DOHH2 (cell line): ENCODE data around the gene ULBP2.

Experiments used
- H3F3A ChIP-seq: fragments of 200-600 bp; sonication (generic), shearing (Covaris generic); 2 replicates; pipeline ENCODE4 v1.6.0; 2016; ENCODE audit warnings: antibody characterized with exemption, mild to moderate bottlenecking; ENCODE audit not compliant: control insufficient read depth, insufficient read depth
- H3K27ac ChIP-seq: fragments of 200-600 bp; sonication (generic); 2 replicates; pipeline ENCODE4 v1.5.1; 2014; ENCODE audit warnings: low read depth, mild to moderate bottlenecking, low read length, moderate library complexity
- H3K27me3 ChIP-seq: fragments of 200-600 bp; sonication (generic); 2 replicates; pipeline ENCODE4 v1.6.1; 2014; ENCODE audit warnings: mild to moderate bottlenecking, low read length, mixed read lengths; ENCODE audit not compliant: control insufficient read depth
- H3K36me3 ChIP-seq: fragments of 200-600 bp; sonication (generic); 2 replicates; pipeline ENCODE4 v1.6.1; 2014; ENCODE audit warnings: mild to moderate bottlenecking, low read length, moderate library complexity, mixed read lengths; ENCODE audit not compliant: control insufficient read depth
- H3K4me1 ChIP-seq: fragments of 200-600 bp; sonication (generic); 2 replicates; pipeline ENCODE4 v1.6.1; 2014; ENCODE audit warnings: mild to moderate bottlenecking, low read length, mixed read lengths; ENCODE audit not compliant: control insufficient read depth
- H3K4me2 ChIP-seq: fragments of 200-600 bp; sonication (generic); 2 replicates; pipeline ENCODE4 v1.6.0; 2014; ENCODE audit warnings: mild to moderate bottlenecking, low read length, moderate library complexity
- H3K4me3 ChIP-seq: fragments of 200-600 bp; sonication (generic); 2 replicates; pipeline ENCODE4 v1.5.1; 2014; ENCODE audit warnings: mild to moderate bottlenecking, low read length, mixed read lengths
- H3K79me2 ChIP-seq: fragments of 200-600 bp; sonication (generic); 2 replicates; pipeline ENCODE4 v1.6.1; 2014; ENCODE audit warnings: mild to moderate bottlenecking, low read length, mixed read lengths; ENCODE audit not compliant: control insufficient read depth
- H3K9me2 ChIP-seq: fragments of 200-600 bp; sonication (generic); replicated peaks from 2 replicates; pipeline ENCODE4 v1.6.1; 2014; ENCODE audit warnings: mild to moderate bottlenecking, low read length, mixed read lengths; ENCODE audit not compliant: control insufficient read depth
- H3K9me3 ChIP-seq: fragments of 200-600 bp; sonication (generic); 2 replicates; pipeline ENCODE4 v1.6.1; 2014; ENCODE audit warnings: antibody characterized with exemption, low read length, mixed read lengths; ENCODE audit not compliant: control insufficient read depth, insufficient read depth
- H4K20me1 ChIP-seq: fragments of 200-600 bp; sonication (generic); 2 replicates; pipeline ENCODE4 v1.6.0; 2014; ENCODE audit warnings: low read depth, mild to moderate bottlenecking, antibody characterized with exemption, low read length, moderate library complexity; ENCODE audit not compliant: control insufficient read depth, insufficient read depth
- EZH2phosphoT487 ChIP-seq: fragments of 200-600 bp; sonication (generic); IDR thresholded peaks from 2 replicates; pipeline ENCODE4 v1.6.1; 2017; ENCODE audit warnings: borderline replicate concordance, mild to moderate bottlenecking, antibody characterized with exemption, low read length, moderate library complexity, mixed read lengths
- TF ChIP-seq, protein P1 (sequence below): fragments of 200-600 bp; sonication (generic); IDR thresholded peaks from one replicate; pipeline ENCODE4 v1.5.1; 2014; ENCODE audit warnings: antibody characterized with exemption, mild to moderate bottlenecking, low read depth, low read length; ENCODE audit not compliant: poor library complexity, severe bottlenecking

ULBP2 gene

GRCh38 chr6:149934249-149935156 lies 7.3 kb upstream of the ULBP2 start:
- Histone ChIP-seq H3K36me3 (no peaks in the 10 kb centered on the region), H3K4me3 (no peak overlapping the region), H3K4me2 (peak overlapping the region; percentile 22; the same call in 1 of the 2 replicates), H3K79me2 (no peaks in the 10 kb centered on the region), H4K20me1 (no peaks in the 10 kb centered on the region), H3K27me3 (peaks cover 65% of the 10 kb centered on the region), H3K9me2 (no peaks in the 10 kb centered on the region), H3K9me3 (no peaks in the 10 kb centered on the region), H3K27ac (no peak overlapping the region), H3F3A (no peaks in the 10 kb centered on the region), H3K4me1 (peaks cover 16% of the 10 kb centered on the region)
- TF ChIP-seq, protein P1, sequence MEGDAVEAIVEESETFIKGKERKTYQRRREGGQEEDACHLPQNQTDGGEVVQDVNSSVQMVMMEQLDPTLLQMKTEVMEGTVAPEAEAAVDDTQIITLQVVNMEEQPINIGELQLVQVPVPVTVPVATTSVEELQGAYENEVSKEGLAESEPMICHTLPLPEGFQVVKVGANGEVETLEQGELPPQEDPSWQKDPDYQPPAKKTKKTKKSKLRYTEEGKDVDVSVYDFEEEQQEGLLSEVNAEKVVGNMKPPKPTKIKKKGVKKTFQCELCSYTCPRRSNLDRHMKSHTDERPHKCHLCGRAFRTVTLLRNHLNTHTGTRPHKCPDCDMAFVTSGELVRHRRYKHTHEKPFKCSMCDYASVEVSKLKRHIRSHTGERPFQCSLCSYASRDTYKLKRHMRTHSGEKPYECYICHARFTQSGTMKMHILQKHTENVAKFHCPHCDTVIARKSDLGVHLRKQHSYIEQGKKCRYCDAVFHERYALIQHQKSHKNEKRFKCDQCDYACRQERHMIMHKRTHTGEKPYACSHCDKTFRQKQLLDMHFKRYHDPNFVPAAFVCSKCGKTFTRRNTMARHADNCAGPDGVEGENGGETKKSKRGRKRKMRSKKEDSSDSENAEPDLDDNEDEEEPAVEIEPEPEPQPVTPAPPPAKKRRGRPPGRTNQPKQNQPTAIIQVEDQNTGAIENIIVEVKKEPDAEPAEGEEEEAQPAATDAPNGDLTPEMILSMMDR = peak; percentile 86
- TF ChIP-seq EZH2phosphoT487 = no peak

DNA sequence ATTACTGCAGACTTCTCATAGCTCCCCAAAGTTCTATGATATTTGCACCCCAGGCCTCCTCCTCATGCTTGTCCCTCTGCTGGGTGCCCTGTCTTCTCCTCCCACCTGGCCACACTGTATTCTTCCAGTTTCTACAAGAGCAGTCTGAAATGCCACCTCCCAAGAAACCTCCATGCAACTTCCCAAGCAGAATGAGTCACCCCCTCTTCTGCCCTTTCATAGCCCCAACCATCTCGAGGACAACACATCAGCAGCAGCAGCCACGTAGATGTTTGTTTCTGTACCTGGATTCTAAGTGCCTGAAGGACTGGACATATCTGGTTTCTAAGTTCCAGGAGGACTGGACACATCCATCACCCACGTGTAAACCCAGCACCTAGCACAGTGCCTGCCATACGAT lies 6.6 kb upstream of the ULBP2 start:
- Histone ChIP-seq H3K9me3 (no peaks in the 10 kb centered on the region), H3K4me1 (peaks cover 16% of the 10 kb centered on the region), H3K9me2 (no peaks in the 10 kb centered on the region), H3K36me3 (no peaks in the 10 kb centered on the region), H3K79me2 (no peaks in the 10 kb centered on the region), H3F3A (no peaks in the 10 kb centered on the region), H3K27ac (no peak overlapping the region), H4K20me1 (no peaks in the 10 kb centered on the region), H3K4me3 (no peak overlapping the region), H3K4me2 (no peak overlapping the region), H3K27me3 (peaks cover 69% of the 10 kb centered on the region)
- no peak for TF ChIP-seq EZH2phosphoT487
- TF ChIP-seq, protein P1 = no peak

DNA sequence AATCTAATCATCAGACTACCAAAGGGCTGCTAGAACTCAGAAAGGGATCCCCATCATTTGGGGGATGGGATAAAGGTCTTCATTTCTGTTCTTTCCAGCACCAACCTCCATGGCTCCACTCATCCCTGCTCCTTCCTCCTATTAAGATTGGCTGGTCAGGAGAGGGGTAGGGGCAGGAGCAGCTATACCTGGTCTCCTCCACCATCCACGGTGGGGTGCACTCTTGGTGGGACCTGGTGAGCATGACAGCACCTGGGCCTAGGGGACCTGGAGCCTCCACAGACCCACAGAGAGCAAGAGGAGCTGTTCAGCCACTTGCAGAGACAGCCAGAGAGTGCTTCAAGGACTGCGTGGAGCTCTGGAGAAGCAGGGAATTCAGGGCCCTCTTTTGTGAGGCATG lies 6.1 kb upstream of the ULBP2 start:
- H3F3A ChIP-seq = no peaks in the 10 kb centered on the region
- H3K4me2 ChIP-seq = no peak overlapping the region
- peaks cover 16% of the 10 kb centered on the region for H3K4me1 ChIP-seq
- H3K79me2 ChIP-seq = no peaks in the 10 kb centered on the region
- no peak overlapping the region for H3K27ac ChIP-seq
- H4K20me1 ChIP-seq = no peaks in the 10 kb centered on the region
- no peaks in the 10 kb centered on the region for H3K36me3 ChIP-seq
- peaks cover 73% of the 10 kb centered on the region for H3K27me3 ChIP-seq
- H3K9me2 ChIP-seq = no peaks in the 10 kb centered on the region
- no peaks in the 10 kb centered on the region for H3K9me3 ChIP-seq
- no peak overlapping the region for H3K4me3 ChIP-seq
- TF ChIP-seq, protein P1 = no peak
- no peak for TF ChIP-seq EZH2phosphoT487
